GM10266 (cell line): ENCODE results near the gene ADGRD1.
"Not testable (repeated sequence)": the region's sequence is repeated elsewhere in the genome, so short reads cannot be mapped to it uniquely, and the experiment has no call there.

Experiments
- DNase-seq: peaks from one replicate; pipeline ENCODE4 v3.0.0; 2012; ENCODE audit errors: extremely low spot score
- TF ChIP-seq, protein P1 (sequence below): IDR thresholded peaks from 2 replicates; pipeline ENCODE4 v1.5.1; 2012; ENCODE audit warnings: mild to moderate bottlenecking, low read depth; ENCODE audit not compliant: control insufficient read depth, insufficient read depth; ENCODE audit errors: missing control alignments

Gene ADGRD1

DNA sequence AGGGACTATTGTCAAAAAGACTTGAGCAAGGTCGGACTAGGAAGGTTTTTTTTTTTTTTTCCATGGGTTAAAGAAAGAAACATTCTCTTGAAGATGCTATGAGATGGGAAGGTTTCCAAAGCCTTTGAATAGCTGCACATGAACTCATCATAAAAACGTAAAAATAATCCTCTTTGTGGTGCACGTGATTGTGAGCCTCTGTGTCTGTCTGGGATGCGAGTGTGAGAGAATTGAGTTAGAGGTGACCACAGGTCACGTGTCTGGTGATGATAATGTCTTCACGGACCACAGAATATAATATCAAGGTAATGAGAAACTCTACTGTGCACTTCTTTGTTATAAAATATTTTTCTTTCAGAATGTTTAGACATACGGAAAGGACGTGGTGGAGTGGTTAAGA, 24.3 kb upstream of the ADGRD1 start:
- TF ChIP-seq, protein P1, sequence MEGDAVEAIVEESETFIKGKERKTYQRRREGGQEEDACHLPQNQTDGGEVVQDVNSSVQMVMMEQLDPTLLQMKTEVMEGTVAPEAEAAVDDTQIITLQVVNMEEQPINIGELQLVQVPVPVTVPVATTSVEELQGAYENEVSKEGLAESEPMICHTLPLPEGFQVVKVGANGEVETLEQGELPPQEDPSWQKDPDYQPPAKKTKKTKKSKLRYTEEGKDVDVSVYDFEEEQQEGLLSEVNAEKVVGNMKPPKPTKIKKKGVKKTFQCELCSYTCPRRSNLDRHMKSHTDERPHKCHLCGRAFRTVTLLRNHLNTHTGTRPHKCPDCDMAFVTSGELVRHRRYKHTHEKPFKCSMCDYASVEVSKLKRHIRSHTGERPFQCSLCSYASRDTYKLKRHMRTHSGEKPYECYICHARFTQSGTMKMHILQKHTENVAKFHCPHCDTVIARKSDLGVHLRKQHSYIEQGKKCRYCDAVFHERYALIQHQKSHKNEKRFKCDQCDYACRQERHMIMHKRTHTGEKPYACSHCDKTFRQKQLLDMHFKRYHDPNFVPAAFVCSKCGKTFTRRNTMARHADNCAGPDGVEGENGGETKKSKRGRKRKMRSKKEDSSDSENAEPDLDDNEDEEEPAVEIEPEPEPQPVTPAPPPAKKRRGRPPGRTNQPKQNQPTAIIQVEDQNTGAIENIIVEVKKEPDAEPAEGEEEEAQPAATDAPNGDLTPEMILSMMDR: no peak
- no peak for DNase-seq

DNA sequence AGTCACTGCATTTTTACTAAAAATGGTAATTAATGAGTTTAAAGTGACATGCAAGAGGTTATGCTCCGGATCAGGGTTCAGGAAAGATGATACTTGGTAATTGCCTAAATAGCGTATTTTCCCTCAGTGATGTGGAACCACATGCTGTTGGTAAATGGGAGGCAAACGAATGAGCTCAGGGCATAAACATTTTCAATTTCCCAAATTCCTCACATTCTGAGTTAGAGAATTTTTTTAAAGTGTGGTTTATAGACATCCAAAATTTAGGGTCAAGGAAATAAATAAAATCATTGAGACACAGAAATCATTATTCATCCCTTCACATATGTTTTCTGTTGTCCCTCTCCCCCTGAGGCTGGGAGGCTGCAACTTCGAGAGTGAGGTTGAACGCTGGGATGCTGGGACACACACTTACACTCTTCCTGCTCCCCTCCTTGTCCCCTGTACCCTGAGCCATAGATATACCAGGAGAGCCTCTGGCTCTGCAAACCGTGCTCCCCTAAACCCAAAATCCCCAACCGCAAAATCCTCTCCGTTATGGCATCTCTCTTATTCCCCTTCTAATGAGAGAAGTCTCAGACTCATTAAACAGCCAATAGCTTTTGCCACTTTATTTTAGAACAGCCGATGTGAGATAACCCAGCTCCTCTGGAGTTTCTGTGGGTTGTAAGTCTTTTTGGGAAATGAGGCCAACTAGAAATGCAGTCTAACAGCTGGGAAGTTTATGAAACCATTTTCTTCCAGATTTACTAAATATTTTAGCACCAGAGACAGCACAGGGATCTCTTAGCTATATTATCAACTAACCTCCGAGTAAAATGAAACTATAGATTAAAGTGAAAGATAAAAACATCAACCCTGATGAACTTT, 21.4 kb upstream of the ADGRD1 start:
- DNase-seq: no peak
- TF ChIP-seq, protein P1: no peak

DNA sequence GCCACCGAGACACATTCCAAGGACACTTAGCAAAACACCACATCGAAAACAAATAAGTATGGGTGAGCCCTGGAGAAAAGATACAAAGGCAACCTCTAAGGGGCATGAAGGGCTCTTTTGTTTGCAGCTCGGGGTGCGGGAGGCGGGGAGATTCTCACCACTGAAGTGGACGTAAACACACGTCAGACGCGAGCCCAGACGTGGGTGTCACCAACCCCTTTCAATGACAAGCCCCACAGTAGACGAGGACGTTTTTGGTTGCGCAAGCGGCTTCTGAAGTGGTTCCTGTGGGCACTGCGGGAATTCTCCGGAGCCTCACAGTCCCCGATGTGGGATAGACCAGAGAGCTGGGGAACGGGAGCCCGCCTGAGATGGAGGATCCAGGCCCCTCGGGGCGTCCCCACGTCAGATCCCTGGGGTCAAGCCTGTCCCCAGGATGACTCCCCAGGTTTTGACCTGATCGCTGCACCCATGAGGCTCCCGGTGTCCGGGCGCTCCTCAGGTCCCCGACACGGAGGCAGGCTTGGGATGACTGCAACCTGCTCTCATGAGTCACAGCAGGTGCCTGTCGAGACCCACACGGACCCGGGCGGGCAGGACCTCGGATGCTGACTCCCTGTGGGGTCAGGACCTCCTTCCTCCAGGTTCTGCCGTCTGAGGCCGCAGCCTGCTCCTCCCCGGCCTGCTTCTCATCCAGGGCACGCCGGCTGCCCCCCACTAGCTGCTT, 20.3 kb upstream of the ADGRD1 start:
- TF ChIP-seq, protein P1: no peak

DNA sequence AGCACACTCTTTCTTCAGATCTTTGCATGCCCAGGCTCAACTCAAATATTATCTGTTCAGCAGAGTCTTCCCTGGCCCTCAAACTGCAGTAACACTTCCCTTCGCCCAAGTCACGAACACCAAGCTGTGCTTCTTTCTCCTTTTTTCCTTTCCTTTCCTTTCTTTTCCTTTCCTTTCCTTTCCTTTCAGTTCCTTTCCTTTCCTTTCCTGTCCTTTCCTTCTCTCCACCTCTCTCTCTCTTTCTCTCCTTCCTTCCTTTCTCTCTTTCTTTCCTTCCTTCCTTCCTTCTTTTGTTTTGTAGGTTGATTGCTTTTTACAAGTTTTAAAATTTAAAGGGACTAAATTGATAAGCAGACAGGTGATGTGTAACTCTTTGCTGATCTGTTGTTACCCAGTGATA, 19.0 kb upstream of the ADGRD1 start:
- no peak for DNase-seq
- TF ChIP-seq, protein P1: no peak

More for the DNA sequence above, 20.3 kb upstream of the ADGRD1 start:
- DNase-seq: no peak

DNA sequence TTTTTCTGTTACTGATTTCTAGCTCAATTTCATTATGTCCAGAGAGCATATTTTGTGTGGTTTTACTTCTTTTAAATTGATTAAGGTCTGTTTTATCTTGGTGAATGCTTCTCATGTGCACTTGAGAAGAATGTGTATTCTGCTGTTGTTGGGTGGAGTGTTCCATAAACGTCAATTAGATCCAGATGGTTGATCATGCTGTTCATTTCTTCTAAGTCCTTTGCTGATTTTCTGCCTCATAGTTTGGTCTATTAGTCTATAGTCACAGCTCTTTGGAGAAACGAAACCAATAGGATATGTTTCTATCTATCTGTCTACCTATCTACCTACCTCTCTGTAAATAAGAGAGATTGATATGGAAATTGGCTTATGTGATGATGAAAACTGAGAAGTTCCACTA, 17.1 kb upstream of the ADGRD1 start:
- DNase-seq: no peak
- TF ChIP-seq, protein P1: no peak

DNA sequence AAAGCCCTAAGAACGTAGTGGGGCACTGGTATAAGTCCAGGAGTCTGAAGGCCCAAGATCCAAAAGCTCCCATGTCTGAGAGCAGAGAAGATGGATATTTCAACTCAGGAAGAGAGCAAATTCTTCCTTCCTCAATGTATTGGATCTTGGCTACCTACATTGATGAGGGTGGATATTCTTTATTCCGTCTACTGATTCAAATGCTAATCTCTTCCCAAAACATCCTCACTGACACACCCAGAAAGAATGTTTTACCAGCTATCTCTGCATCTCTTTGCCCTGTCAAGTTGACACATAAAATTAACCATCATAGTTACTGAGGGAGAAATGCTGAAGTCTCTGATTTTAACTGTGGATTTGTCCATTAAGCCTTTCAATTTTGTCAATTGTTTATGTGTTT, 16.6 kb upstream of the ADGRD1 start:
- DNase-seq: no peak
- TF ChIP-seq, protein P1: no peak

DNA sequence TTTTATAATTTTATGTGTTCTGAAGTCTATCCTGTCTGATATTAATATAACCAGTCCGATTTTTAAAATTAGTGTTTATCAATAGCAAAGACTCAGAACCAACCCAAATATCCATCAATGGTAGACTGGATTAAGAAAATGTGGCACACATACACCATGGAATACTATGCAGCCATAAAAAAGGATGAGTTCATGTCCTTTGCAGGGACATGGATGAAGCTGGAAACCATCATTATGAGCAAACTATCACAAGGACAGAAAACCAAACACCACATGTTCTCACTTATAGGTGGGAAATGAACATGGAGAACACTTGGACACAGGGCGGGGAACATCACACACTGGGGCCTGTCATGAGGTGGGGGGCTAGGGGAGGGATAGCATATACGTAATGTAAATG, 16.2 kb upstream of the ADGRD1 start:
- DNase-seq: not testable (repeated sequence)
